ENCODE data around the gene ANKRD26. TPM values are rescaled to one million over a fixed set of nuclear protein-coding genes. Genes with fewer than 3 reads are reported as not detected.
A peak's percentile ranks its signal among the peaks of the same experiment; 100 is the strongest.

Gene ANKRD26
- total and polyA plus RNA-seq, 9 of the 15 experiments (the other 6 are each of a cell fraction or from before 2014, with no cell fraction given) = 2.3 to 12.3 (median 4.9) TPM

DNA sequence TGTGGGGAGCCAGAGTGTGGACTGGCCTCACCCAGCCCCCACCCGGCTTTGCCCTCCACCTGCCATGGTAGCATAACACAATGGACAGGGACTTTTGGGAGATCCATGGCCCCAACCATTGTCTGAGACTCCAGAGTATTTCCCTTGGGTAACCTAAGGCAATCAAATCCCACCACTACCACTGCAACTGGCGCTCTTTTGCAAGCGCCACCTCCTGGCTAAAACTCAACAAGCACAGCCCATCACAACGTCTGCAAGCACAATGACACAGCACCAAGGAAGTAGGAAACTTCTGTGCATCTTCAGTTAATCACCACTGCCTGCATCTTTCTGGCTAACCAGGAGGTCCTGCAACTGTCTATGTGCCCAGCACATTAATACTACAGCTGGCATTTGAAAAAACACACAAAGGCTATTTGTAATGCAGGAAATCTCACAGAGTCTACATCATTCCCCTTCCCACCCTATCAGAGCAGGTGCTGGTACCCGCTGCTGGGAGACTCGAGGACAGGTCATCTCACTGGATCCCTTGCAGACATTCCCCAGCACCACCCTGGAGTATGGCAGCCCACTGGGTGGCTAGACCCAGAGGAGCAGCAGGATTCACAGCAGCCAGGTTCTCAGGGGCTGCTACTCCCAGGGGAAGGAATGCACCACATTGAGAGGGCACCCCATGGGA lies 27.7 kb downstream of the ANKRD26 start:
- H3K27me3 ChIP-seq (ENCODE audit: control insufficient read depth in 2 of 2, insufficient read depth in 2 of 2, low read length in 2 of 2) = no peaks in the 10 kb centered on the region
- POLR2A ChIA-PET = no interaction called here
- no peaks in the 10 kb centered on the region for H4K20me1 ChIP-seq (replicated peaks; ENCODE audit: control insufficient read depth, insufficient read depth, low read length)
- no peaks in the 10 kb centered on the region for H3K9me3 ChIP-seq (replicated peaks; ENCODE audit: control insufficient read depth, insufficient read depth, low read depth, low read length)
- no peak overlapping the region for H3K9ac ChIP-seq (ENCODE audit: insufficient read depth in 1 of 2, low read depth in 2 of 2, low read length in 2 of 2)
- H3K9me1 ChIP-seq (ENCODE audit: control insufficient read depth, insufficient read depth, low read length) = no peaks in the 10 kb centered on the region
- peaks cover 22% of the 10 kb centered on the region; the same call in 2 of the 3 replicates for H3K36me3 ChIP-seq (ENCODE audit: control insufficient read depth, insufficient read depth, low read length)
- 84% methylated on average over 6 of the region's 6 CpGs for WGBS (ENCODE audit: insufficient coverage, low coverage, missing lambda C conversion rate)
- CTCF ChIA-PET (ENCODE audit: low intra/inter-chr PET ratio) = no interaction called here
- no peak overlapping the region for H2AFZ ChIP-seq (ENCODE audit: low read depth, low read length)
- no peaks in the 10 kb centered on the region; a peak in 1 of 5 replicates for H3K4me1 ChIP-seq (replicated peaks in 1 of 2; ENCODE audit: control insufficient read depth in 2 of 2, insufficient read depth in 2 of 2, low read length in 2 of 2)
- in situ Hi-C loops (cut with MboI) (no loop called here), intact Hi-C loops (cut with micrococcal nuclease) (no loop called here)
- no peak overlapping the region for H3K4me2 ChIP-seq (ENCODE audit: insufficient read depth, low read length)
- no peak overlapping the region for H3K27ac ChIP-seq (ENCODE audit: extremely low read depth, low read depth, low read length)
- no peak for FAIRE-seq
- H3K4me3 ChIP-seq = no peak overlapping the region
- BruUV-seq (replicated peaks) = no TSS peak
- peak in 1 of 4 experiments; percentile 14 for DNase-seq (ENCODE audit: extremely low read depth in 1 of 4, low spot score in 3 of 4)
- no peaks in the 10 kb centered on the region for H3K79me2 ChIP-seq (ENCODE audit: control insufficient read depth, insufficient read depth, low read length)
- no peak for ATAC-seq
- TF ChIP-seq, protein P1, sequence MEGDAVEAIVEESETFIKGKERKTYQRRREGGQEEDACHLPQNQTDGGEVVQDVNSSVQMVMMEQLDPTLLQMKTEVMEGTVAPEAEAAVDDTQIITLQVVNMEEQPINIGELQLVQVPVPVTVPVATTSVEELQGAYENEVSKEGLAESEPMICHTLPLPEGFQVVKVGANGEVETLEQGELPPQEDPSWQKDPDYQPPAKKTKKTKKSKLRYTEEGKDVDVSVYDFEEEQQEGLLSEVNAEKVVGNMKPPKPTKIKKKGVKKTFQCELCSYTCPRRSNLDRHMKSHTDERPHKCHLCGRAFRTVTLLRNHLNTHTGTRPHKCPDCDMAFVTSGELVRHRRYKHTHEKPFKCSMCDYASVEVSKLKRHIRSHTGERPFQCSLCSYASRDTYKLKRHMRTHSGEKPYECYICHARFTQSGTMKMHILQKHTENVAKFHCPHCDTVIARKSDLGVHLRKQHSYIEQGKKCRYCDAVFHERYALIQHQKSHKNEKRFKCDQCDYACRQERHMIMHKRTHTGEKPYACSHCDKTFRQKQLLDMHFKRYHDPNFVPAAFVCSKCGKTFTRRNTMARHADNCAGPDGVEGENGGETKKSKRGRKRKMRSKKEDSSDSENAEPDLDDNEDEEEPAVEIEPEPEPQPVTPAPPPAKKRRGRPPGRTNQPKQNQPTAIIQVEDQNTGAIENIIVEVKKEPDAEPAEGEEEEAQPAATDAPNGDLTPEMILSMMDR (IDR thresholded peaks at IDR 0.05 in 2 of 3, conservative IDR thresholded peaks at IDR 0.05 in 1 of 3; ENCODE audit: insufficient read depth in 2 of 3, low read depth in 1 of 3, low read length in 3 of 3) = peak; percentile 11 to 41 (median 13); a peak in 4 of 6 replicates
- TF ChIP-seq ZNF354B (CRISPR knock-in tag; IDR thresholded peaks at IDR 0.05) (no peak), NR2C1 (IDR thresholded peaks at IDR 0.05) (no peak), NR2C1 (tag; IDR thresholded peaks at IDR 0.05) (no peak), HLTF (IDR thresholded peaks at IDR 0.05) (no peak), CBX3 (IDR thresholded peaks at IDR 0.05; ENCODE audit: borderline replicate concordance in 1 of 2, low read length in 2 of 2) (0 out of 3 replicates have a peak, but pooled peaks of 1 of the 2 experiments have one; percentile 43), HMG20B (CRISPR knock-in tag; IDR thresholded peaks at IDR 0.05) (no peak), NR2F6 (CRISPR knock-in tag; IDR thresholded peaks at IDR 0.05) (no peak), RBFOX2 (IDR thresholded peaks at IDR 0.05; ENCODE audit: low read depth, low read length) (no peak), RBM39 (optimal IDR thresholded peaks at IDR 0.05; ENCODE audit: low read depth, low read length) (no peak), CSDE1 (IDR thresholded peaks at IDR 0.05) (no peak), ZNF175 (CRISPR knock-in tag; IDR thresholded peaks at IDR 0.05; ENCODE audit: low read depth) (no peak), COPS2 (conservative IDR thresholded peaks at IDR 0.05) (no peak), HDAC2 (IDR thresholded peaks at IDR 0.05) (no peak), DNMT1 (IDR thresholded peaks at IDR 0.05) (no peak), NCOR1 (IDR thresholded peaks at IDR 0.05) (no peak), POLR2G (IDR thresholded peaks at IDR 0.05; ENCODE audit: low read depth, low read length) (no peak)
- TF ChIP-seq, protein P2, sequence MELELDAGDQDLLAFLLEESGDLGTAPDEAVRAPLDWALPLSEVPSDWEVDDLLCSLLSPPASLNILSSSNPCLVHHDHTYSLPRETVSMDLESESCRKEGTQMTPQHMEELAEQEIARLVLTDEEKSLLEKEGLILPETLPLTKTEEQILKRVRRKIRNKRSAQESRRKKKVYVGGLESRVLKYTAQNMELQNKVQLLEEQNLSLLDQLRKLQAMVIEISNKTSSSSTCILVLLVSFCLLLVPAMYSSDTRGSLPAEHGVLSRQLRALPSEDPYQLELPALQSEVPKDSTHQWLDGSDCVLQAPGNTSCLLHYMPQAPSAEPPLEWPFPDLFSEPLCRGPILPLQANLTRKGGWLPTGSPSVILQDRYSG (tag; conservative IDR thresholded peaks at IDR 0.05; ENCODE audit: low read depth) = no peak
- TF ChIP-seq, protein P3, sequence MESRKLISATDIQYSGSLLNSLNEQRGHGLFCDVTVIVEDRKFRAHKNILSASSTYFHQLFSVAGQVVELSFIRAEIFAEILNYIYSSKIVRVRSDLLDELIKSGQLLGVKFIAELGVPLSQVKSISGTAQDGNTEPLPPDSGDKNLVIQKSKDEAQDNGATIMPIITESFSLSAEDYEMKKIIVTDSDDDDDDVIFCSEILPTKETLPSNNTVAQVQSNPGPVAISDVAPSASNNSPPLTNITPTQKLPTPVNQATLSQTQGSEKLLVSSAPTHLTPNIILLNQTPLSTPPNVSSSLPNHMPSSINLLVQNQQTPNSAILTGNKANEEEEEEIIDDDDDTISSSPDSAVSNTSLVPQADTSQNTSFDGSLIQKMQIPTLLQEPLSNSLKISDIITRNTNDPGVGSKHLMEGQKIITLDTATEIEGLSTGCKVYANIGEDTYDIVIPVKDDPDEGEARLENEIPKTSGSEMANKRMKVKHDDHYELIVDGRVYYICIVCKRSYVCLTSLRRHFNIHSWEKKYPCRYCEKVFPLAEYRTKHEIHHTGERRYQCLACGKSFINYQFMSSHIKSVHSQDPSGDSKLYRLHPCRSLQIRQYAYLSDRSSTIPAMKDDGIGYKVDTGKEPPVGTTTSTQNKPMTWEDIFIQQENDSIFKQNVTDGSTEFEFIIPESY (CRISPR knock-in tag; IDR thresholded peaks at IDR 0.05) = peak; percentile 98

All from K562 (cell line).